GM23338 (cell line): ENCODE results near the gene ABCC1. TPM values are rescaled to one million over a fixed set of nuclear protein-coding genes. Genes with fewer than 3 reads are reported as not detected.

ENCODE experiments used
- ATAC-seq: fragments of 200-7000 bp; cut with Tn5 transposase; 3 replicates; pipeline ENCODE4 v1.9.1; 2020
- DNase-seq: peaks from one replicate; pipeline ENCODE4 v3.0.0-alpha.2; 2015; ENCODE audit warnings: low spot score
- H2AFZ ChIP-seq: fragments of 200-600 bp; sonication (generic); 2 replicates; pipeline ENCODE4 v1.8.0; 2016; ENCODE audit warnings: antibody characterized with exemption, mild to moderate bottlenecking, moderate library complexity
- H3F3A ChIP-seq: fragments of 200-600 bp; sonication (generic); replicated peaks from 2 replicates; pipeline ENCODE4 v1.8.0; 2017; ENCODE audit warnings: antibody characterized with exemption, mixed run types, low read depth
- H3K27ac ChIP-seq: fragments of 200-600 bp; sonication (generic); 2 replicates; pipeline ENCODE4 v1.6.1; 2016; ENCODE audit warnings: low read depth
- H3K27me3 ChIP-seq: fragments of 200-600 bp; sonication (generic); 2 replicates; pipeline ENCODE4 v1.8.0; 2016; ENCODE audit warnings: mild to moderate bottlenecking, mixed run types, moderate library complexity; ENCODE audit not compliant: insufficient read depth
- H3K36me3 ChIP-seq: fragments of 200-600 bp; sonication (generic); 2 replicates; pipeline ENCODE4 v1.8.0; 2016; ENCODE audit warnings: mild to moderate bottlenecking; ENCODE audit not compliant: insufficient read depth
- H3K4me1 ChIP-seq: fragments of 200-600 bp; sonication (generic); 2 replicates; pipeline ENCODE4 v1.8.0; 2016; ENCODE audit warnings: mild to moderate bottlenecking, moderate library complexity; ENCODE audit not compliant: insufficient read depth
- H3K4me2 ChIP-seq: fragments of 200-600 bp; sonication (generic); 2 replicates; pipeline ENCODE4 v1.7.1; 2017; ENCODE audit warnings: mixed run types
- H3K4me3 ChIP-seq: fragments of 200-600 bp; sonication (generic); 2 replicates; pipeline ENCODE4 v1.6.1; 2016; ENCODE audit warnings: mixed run types
- H3K79me2 ChIP-seq: fragments of 200-600 bp; sonication (generic); replicated peaks from 2 replicates; pipeline ENCODE4 v1.8.0; 2017; ENCODE audit warnings: mild to moderate bottlenecking; ENCODE audit not compliant: insufficient read depth
- H3K9me2 ChIP-seq: fragments of 200-600 bp; sonication (generic); 2 replicates; pipeline ENCODE4 v1.8.0; 2017; ENCODE audit not compliant: insufficient read depth
- H4K20me1 ChIP-seq: fragments of 200-600 bp; sonication (generic); replicated peaks from 2 replicates; pipeline ENCODE4 v1.8.0; 2017; ENCODE audit warnings: mild to moderate bottlenecking; ENCODE audit not compliant: insufficient read depth
- H3K27ac Mint-ChIP-seq: 2 replicates; pipeline ENCODE4 v1.8.0; 2020; ENCODE audit warnings: inconsistent platforms, mild to moderate bottlenecking, moderate library complexity, mixed read lengths
- H3K27me3 Mint-ChIP-seq: 3 replicates; pipeline ENCODE4 v1.8.0; 2022; ENCODE audit warnings: low read depth, mild to moderate bottlenecking, moderate library complexity, mixed read lengths, inconsistent platforms; ENCODE audit not compliant: insufficient read depth, poor library complexity
- H3K36me3 Mint-ChIP-seq: 3 replicates; pipeline ENCODE4 v1.8.0; 2021; ENCODE audit warnings: low read depth, mild to moderate bottlenecking, inconsistent platforms, moderate library complexity, mixed read lengths
- H3K4me1 Mint-ChIP-seq: 3 replicates; pipeline ENCODE4 v1.8.0; 2020; ENCODE audit warnings: mild to moderate bottlenecking, inconsistent platforms, mixed read lengths
- H3K4me3 Mint-ChIP-seq: 3 replicates; pipeline ENCODE4 v1.8.0; 2021; ENCODE audit warnings: moderate library complexity, mild to moderate bottlenecking, inconsistent platforms, mixed read lengths
- H3K9me3 Mint-ChIP-seq: 3 replicates; pipeline ENCODE4 v1.8.0; 2020; ENCODE audit warnings: moderate library complexity, mild to moderate bottlenecking, inconsistent platforms, mixed read lengths
- CREB1 ChIP-seq: fragments of 250-450 bp; sonication (Bioruptor Pico); IDR thresholded peaks from 2 replicates; pipeline ENCODE4 v1.5.0; 2020; ENCODE audit warnings: low read depth, mild to moderate bottlenecking, moderate library complexity
- ETS1 ChIP-seq: IDR thresholded peaks from 2 replicates; pipeline ENCODE4 v1.6.1; 2016; ENCODE audit warnings: antibody characterized with exemption
- EZH2 ChIP-seq: fragments of 200-600 bp; sonication (generic); IDR thresholded peaks from one replicate; pipeline ENCODE4 v1.8.0; 2017; ENCODE audit warnings: antibody characterized with exemption, mild to moderate bottlenecking, low read depth; ENCODE audit not compliant: unreplicated experiment
- EZH2phosphoT487 ChIP-seq: fragments of 200-600 bp; sonication (generic); IDR thresholded peaks from one replicate; pipeline ENCODE4 v1.8.1; 2018; ENCODE audit warnings: antibody characterized with exemption; ENCODE audit not compliant: unreplicated experiment
- NANOG ChIP-seq: IDR thresholded peaks from 2 replicates; pipeline ENCODE4 v1.6.1; 2016; ENCODE audit warnings: antibody characterized with exemption, borderline replicate concordance
- POLR2AphosphoS5 ChIP-seq: IDR thresholded peaks from 2 replicates; pipeline ENCODE4 v1.6.1; 2016; ENCODE audit warnings: antibody characterized with exemption, low read depth
- STAT1 ChIP-seq: IDR thresholded peaks from one replicate; pipeline ENCODE4 v1.6.1; 2016; ENCODE audit warnings: antibody characterized with exemption; ENCODE audit not compliant: unreplicated experiment
- ZNF114 ChIP-seq: fragments of 250-450 bp; sonication (Bioruptor Pico); IDR thresholded peaks from 2 replicates; pipeline ENCODE4 v1.5.0; 2020; ENCODE audit warnings: mild to moderate bottlenecking, moderate library complexity
- polyA plus RNA-seq: library from polyadenylated mRNA; unstranded; fragments of >200 nt; fragmentation: Nextera tagmentation; extraction: Ambion mirVana; gene quantifications from 2 replicates; pipeline ENCODE4 v1.2.1, GENCODE V29; 2016
- total RNA-seq: library from RNA; depleted of rRNA; stranded (reverse); fragments of >200 nt; shearing (Covaris generic); gene quantifications from 2 replicates; pipeline ENCODE4 v1.2.3, GENCODE V29; 2014
- TF ChIP-seq, protein P1 (sequence below): fragments of 250-450 bp; sonication (Bioruptor Pico); IDR thresholded peaks from 2 replicates; pipeline ENCODE4 v1.5.0; 2020; ENCODE audit warnings: mild to moderate bottlenecking, moderate library complexity

ABCC1 gene
- total and polyA plus RNA-seq, 2 experiments from 2014 or later: 11.0 to 46.6 TPM

DNA sequence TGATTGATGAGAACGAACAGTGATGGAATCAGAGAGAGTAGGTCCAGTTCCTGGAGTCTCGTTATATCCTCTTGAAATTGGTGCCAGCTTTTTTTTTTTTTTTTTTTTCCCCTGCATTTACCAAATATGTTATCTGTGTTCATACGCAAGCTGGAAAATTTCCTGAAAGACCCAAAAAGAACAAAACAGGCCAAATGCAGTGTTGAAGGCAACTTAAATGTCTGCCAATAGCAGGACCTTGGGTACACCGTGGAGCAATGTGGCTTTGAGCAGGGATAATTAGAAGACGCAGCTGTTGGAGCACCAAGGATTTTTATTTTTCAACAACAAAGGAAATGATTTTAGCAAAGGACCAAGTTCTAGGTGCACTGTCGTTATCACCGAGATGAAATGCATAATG, 168.9 kb downstream of the ABCC1 start (continued):
- TF ChIP-seq, protein P1, sequence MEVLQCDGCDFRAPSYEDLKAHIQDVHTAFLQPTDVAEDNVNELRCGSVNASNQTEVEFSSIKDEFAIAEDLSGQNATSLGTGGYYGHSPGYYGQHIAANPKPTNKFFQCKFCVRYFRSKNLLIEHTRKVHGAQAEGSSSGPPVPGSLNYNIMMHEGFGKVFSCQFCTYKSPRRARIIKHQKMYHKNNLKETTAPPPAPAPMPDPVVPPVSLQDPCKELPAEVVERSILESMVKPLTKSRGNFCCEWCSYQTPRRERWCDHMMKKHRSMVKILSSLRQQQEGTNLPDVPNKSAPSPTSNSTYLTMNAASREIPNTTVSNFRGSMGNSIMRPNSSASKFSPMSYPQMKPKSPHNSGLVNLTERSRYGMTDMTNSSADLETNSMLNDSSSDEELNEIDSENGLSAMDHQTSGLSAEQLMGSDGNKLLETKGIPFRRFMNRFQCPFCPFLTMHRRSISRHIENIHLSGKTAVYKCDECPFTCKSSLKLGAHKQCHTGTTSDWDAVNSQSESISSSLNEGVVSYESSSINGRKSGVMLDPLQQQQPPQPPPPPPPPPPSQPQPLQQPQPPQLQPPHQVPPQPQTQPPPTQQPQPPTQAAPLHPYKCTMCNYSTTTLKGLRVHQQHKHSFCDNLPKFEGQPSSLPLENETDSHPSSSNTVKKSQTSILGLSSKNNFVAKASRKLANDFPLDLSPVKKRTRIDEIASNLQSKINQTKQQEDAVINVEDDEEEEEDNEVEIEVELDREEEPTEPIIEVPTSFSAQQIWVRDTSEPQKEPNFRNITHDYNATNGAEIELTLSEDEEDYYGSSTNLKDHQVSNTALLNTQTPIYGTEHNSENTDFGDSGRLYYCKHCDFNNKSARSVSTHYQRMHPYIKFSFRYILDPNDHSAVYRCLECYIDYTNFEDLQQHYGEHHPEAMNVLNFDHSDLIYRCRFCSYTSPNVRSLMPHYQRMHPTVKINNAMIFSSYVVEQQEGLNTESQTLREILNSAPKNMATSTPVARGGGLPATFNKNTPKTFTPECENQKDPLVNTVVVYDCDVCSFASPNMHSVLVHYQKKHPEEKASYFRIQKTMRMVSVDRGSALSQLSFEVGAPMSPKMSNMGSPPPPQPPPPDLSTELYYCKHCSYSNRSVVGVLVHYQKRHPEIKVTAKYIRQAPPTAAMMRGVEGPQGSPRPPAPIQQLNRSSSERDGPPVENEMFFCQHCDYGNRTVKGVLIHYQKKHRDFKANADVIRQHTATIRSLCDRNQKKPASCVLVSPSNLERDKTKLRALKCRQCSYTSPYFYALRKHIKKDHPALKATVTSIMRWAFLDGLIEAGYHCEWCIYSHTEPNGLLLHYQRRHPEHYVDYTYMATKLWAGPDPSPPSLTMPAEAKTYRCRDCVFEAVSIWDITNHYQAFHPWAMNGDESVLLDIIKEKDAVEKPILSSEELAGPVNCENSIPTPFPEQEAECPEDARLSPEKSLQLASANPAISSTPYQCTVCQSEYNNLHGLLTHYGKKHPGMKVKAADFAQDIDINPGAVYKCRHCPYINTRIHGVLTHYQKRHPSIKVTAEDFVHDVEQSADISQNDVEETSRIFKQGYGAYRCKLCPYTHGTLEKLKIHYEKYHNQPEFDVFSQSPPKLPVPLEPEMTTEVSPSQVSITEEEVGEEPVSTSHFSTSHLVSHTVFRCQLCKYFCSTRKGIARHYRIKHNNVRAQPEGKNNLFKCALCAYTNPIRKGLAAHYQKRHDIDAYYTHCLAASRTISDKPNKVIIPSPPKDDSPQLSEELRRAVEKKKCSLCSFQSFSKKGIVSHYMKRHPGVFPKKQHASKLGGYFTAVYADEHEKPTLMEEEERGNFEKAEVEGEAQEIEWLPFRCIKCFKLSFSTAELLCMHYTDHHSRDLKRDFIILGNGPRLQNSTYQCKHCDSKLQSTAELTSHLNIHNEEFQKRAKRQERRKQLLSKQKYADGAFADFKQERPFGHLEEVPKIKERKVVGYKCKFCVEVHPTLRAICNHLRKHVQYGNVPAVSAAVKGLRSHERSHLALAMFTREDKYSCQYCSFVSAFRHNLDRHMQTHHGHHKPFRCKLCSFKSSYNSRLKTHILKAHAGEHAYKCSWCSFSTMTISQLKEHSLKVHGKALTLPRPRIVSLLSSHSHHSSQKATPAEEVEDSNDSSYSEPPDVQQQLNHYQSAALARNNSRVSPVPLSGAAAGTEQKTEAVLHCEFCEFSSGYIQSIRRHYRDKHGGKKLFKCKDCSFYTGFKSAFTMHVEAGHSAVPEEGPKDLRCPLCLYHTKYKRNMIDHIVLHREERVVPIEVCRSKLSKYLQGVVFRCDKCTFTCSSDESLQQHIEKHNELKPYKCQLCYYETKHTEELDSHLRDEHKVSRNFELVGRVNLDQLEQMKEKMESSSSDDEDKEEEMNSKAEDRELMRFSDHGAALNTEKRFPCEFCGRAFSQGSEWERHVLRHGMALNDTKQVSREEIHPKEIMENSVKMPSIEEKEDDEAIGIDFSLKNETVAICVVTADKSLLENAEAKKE (CRISPR knock-in tag): no peak
- TF ChIP-seq NANOG (no peak), EZH2phosphoT487 (no peak), ETS1 (no peak), POLR2AphosphoS5 (no peak), ZNF114 (no peak), STAT1 (no peak), CREB1 (CRISPR knock-in tag) (no peak), EZH2 (no peak)

DNA sequence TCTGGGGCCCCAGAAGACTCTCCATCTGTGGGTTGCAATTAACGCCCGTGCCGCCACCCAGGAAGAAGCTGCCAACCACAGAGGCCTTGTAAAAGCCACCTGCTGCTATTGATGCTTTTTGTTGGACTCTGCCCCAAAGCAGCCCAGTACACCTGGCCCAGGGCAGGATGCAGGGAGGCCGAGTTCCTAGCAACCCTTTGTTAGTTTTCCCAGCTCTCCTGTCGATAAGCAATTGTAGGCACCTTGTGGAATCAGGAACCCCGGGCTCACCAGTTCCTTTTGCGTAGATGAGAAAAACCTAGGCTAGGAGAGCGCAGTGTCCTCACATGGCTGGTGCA, 170.6 kb downstream of the ABCC1 start:
- Histone ChIP-seq H3K4me3 (no peak overlapping the region), H3K27me3 (no peaks in the 10 kb centered on the region), H3K79me2 (no peaks in the 10 kb centered on the region), H2AFZ (no peak overlapping the region), H3K9me2 (no peaks in the 10 kb centered on the region), H3K27ac (no peak overlapping the region), H3K36me3 (peaks cover 49% of the 10 kb centered on the region), H3K4me2 (no peak overlapping the region), H3K4me1 (no peaks in the 10 kb centered on the region), H3F3A (no peaks in the 10 kb centered on the region), H4K20me1 (peaks cover 5% of the 10 kb centered on the region; the same call in 1 of the 2 replicates)
- no peaks in the 10 kb centered on the region for H3K4me1 Mint-ChIP-seq
- no peak overlapping the region for H3K27ac Mint-ChIP-seq
- H3K27me3 Mint-ChIP-seq: peaks cover 8% of the 10 kb centered on the region
- DNase-seq: no peak
- H3K36me3 Mint-ChIP-seq: peaks cover 80% of the 10 kb centered on the region
- peaks cover 9% of the 10 kb centered on the region; the same call in 2 of the 3 replicates for H3K9me3 Mint-ChIP-seq
- no peak overlapping the region for H3K4me3 Mint-ChIP-seq
- ATAC-seq: no peak
- no peak for TF ChIP-seq CREB1 (CRISPR knock-in tag)
- no peak for TF ChIP-seq ETS1
